SK-N-MC (cell line): ENCODE data around the gene SYNE1.

Experiments
- DNase-seq: peaks from one replicate; pipeline ENCODE4 v3.0.0-alpha.2; 2011; ENCODE audit warnings: low read depth, low spot score
- H3K27ac ChIP-seq: fragments of 200-600 bp; sonication (generic); 2 replicates; pipeline ENCODE4 v1.5.1; 2016; ENCODE audit warnings: mixed run types
- H3K36me3 ChIP-seq: fragments of 200-600 bp; sonication (generic); 2 replicates; pipeline ENCODE4 v1.6.1; 2017; ENCODE audit warnings: antibody characterized with exemption, low read length, mixed read lengths; ENCODE audit not compliant: insufficient read depth
- H3K4me3 ChIP-seq: fragments of 200-600 bp; sonication (generic); 2 replicates; pipeline ENCODE4 v1.5.1; 2016
- H3K9ac ChIP-seq: fragments of 200-600 bp; sonication (generic); 2 replicates; pipeline ENCODE4 v1.8.0; 2017; ENCODE audit warnings: mixed run types, mixed read lengths; ENCODE audit not compliant: insufficient read length
- H3K9me3 ChIP-seq: fragments of 200-600 bp; sonication (generic); 2 replicates; pipeline ENCODE4 v1.6.1; 2017; ENCODE audit warnings: low read depth, mild to moderate bottlenecking, antibody characterized with exemption, low read length, moderate library complexity, mixed read lengths
- EZH2 ChIP-seq: fragments of 200-600 bp; sonication (generic); IDR thresholded peaks from one replicate; pipeline ENCODE4 v1.6.1; 2017; ENCODE audit warnings: antibody characterized with exemption
- FOXP2 ChIP-seq: optimal IDR thresholded peaks from 2 replicates; pipeline ENCODE3; 2011; ENCODE audit warnings: mild to moderate bottlenecking, moderate library complexity; ENCODE audit not compliant: insufficient read depth; ENCODE audit errors: extremely low read length, control extremely low read depth
- POLR2AphosphoS5 ChIP-seq: IDR thresholded peaks from 2 replicates; pipeline ENCODE4 v1.6.1; 2012; ENCODE audit warnings: mild to moderate bottlenecking, low read depth, low read length, borderline replicate concordance

Gene SYNE1

DNA sequence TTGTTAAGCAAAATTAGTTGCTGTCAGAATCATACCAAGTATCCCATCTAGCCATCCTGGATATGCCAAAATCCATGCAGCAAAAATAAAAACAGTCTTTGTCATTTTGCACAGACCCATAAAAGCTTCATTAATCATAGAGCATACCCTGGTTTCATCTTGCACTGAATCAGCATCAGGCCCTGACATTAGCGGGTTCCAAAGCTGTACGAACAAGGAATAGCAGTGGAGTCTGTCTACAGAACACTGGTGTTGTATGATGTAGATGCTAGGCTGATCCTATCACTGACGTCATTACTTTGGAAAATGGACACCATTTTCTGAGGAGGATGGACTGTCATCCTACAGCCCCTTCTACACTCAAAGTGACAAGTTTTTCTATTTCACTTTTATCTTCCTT, 514.1 kb downstream of the SYNE1 start:
- TF ChIP-seq POLR2AphosphoS5 = no peak
- TF ChIP-seq FOXP2 = no peak
- TF ChIP-seq EZH2 = no peak
- no peak overlapping the region for H3K27ac ChIP-seq
- H3K9me3 ChIP-seq = no peaks in the 10 kb centered on the region
- no peaks in the 10 kb centered on the region for H3K36me3 ChIP-seq
- no peak for DNase-seq
- no peak overlapping the region for H3K4me3 ChIP-seq
- H3K9ac ChIP-seq = no peak overlapping the region

DNA sequence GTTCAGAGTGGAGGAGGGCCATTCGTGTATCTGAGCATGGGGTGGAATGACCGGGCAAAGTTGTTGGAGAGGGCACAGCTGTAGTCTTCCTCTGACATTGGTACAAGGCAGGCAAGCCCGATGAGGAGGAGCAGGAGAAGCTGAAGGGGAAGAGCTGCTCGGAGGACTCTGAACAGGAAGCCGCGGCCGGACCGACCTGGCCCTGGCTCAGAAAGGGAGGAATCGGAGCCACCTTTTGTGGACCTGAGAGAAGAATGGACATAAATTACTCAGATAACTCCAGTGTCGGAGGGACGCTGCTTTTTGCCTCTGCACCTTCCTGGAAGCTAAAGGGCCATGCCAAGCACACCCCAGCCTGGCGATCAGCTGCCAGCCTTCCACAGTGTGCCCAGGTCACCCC, 514.7 kb downstream of the SYNE1 start:
- no peak for TF ChIP-seq FOXP2
- no peak for TF ChIP-seq EZH2
- TF ChIP-seq POLR2AphosphoS5 = no peak
- H3K9ac ChIP-seq = no peak overlapping the region
- H3K27ac ChIP-seq = no peak overlapping the region
- H3K4me3 ChIP-seq = no peak overlapping the region
- no peaks in the 10 kb centered on the region for H3K9me3 ChIP-seq
- DNase-seq = no peak
- H3K36me3 ChIP-seq = no peaks in the 10 kb centered on the region

DNA sequence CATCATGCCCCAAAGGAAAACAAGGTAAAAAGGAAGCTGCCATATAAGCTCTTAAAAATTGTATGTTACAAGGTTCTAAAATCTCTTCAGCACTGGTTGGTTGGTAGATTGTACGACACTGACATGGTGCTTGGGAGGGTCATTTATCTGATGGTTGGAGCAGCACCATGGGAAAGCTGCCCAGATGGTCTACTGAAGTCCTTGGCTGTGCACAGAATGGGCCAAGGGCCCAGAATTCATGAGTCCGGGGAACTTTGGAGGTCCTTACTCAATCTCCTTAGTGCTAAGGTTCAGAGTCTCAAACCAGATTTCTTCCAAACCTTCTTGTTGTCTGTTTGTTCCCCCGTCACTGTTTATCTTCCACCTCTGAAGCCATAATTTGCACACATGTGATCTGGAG, 515.3 kb downstream of the SYNE1 start:
- TF ChIP-seq EZH2 = no peak
- TF ChIP-seq FOXP2 = no peak
- TF ChIP-seq POLR2AphosphoS5 = no peak
- no peaks in the 10 kb centered on the region for H3K9me3 ChIP-seq
- H3K27ac ChIP-seq = no peak overlapping the region
- DNase-seq = no peak
- H3K4me3 ChIP-seq = no peak overlapping the region
- H3K36me3 ChIP-seq = no peaks in the 10 kb centered on the region
- H3K9ac ChIP-seq = no peak overlapping the region

DNA sequence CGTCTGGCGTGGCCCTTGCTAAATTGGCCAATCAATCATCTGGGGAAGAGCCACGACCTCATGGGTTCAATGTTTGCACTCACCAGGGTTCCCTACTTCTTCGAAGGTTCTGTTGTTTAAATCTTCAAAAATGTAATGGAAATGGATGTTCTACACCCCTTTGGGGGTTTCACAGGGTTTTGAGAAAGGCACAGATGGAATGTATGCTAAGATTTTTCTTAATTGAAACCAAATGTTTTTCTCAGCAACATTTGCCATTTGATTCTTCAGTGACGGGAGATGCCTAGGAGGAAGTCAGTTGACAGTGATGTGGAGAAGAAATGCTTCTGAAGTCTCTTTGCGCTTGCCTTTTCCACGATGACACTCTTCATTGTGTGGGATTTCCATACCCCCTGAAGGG, 517.3 kb downstream of the SYNE1 start:
- H3K9ac ChIP-seq = no peak overlapping the region
- H3K27ac ChIP-seq = no peak overlapping the region
- TF ChIP-seq EZH2 (no peak), FOXP2 (no peak), POLR2AphosphoS5 (no peak)
- H3K4me3 ChIP-seq = no peak overlapping the region
- DNase-seq = no peak
- H3K9me3 ChIP-seq = no peaks in the 10 kb centered on the region
- H3K36me3 ChIP-seq = no peaks in the 10 kb centered on the region

DNA sequence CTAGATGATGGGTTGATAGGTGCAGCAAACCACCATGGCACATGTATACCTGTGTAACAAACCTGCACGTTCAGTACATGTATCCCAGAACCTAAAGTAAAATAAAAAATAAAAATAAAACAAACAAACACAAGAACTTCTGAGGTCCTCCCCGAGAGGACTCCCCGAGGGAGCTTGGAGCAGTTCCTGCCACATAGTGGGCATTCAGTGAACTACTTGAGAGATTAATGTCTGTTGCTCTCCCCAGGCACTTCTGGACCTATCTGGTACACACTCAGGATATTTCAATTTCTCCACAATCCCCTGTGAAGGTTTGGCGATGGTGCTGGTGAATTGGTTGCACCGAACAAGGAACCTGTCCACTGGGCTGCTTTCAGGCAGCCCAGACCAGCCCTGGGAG, 518.5 kb downstream of the SYNE1 start:
- H3K27ac ChIP-seq = no peak overlapping the region
- no peak overlapping the region for H3K4me3 ChIP-seq
- no peak for DNase-seq
- no peak overlapping the region for H3K9ac ChIP-seq
- TF ChIP-seq POLR2AphosphoS5 = no peak
- TF ChIP-seq FOXP2 = no peak
- no peaks in the 10 kb centered on the region for H3K9me3 ChIP-seq
- H3K36me3 ChIP-seq = no peaks in the 10 kb centered on the region

DNA sequence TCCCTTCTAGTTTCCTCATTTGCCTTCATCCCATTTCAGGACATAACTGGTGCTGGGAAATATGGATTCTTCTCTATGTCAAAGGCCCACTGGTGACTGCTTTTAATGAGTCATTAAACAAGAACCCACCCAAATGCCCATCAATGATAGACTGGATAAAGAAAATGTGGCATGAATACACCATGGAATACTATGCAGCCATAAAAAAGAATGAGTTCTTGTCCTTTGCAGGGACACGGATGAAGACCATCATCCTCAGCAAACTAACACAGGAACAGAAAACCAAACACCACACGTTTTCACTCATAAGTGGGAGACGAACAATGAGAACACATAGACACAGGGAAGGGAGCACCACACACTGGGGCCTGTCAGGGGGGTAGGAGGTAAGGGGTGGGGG, 518.9 kb downstream of the SYNE1 start:
- no peak for DNase-seq
- Histone ChIP-seq H3K27ac (no peak overlapping the region), H3K9ac (no peak overlapping the region), H3K36me3 (no peaks in the 10 kb centered on the region), H3K4me3 (no peak overlapping the region), H3K9me3 (no peaks in the 10 kb centered on the region)
- TF ChIP-seq POLR2AphosphoS5 (no peak), EZH2 (no peak), FOXP2 (no peak)

DNA sequence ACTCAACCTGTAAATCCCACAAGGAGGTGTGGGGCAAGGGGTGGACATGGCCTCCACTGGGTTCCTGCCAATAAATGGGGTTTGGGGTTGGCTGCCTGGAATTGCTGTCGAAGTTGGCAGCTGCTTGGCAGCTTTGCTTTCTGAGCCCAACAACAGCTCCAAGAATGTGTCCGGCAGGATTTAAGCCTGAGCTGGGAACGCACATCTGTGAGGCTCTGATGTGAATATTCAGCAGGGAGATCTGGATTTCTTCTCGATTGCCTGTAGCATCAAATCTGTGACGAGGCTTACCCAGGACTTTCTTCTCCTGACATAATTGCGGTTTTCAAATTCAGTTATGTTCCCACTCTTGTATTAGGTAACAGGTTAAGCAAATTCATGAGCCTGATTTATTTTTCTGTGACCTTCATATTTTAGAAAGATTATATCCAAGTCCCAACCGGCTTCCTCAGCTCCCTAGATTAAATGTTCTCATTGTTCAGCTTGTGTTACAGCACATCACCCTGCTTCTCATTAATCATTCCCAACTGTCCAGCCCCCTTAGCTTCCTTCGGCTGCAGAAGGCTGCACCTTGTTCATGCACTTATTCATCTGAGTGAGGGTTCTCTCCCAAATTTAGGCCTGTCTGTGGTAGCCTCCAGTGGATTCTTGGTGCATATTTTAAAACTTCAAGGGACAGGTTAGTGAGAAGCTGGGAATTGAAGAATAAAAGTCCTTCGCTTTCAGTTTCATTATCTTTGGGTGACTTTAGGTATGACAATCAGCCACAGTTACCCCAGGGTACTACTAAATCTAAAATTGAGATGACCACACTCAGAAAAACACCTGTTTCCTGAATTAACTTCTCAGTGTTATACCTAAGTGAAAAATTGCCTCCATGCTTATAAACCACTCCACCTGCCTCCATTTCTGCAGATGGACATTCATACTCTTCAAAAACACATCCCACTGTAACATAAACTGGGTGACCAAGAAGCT, 519.7 kb downstream of the SYNE1 start:
- DNase-seq = no peak
- no peaks in the 10 kb centered on the region for H3K9me3 ChIP-seq
- TF ChIP-seq FOXP2 (no peak), EZH2 (no peak), POLR2AphosphoS5 (no peak)
- no peak overlapping the region for H3K27ac ChIP-seq
- H3K9ac ChIP-seq = no peak overlapping the region
- no peak overlapping the region for H3K4me3 ChIP-seq
- no peaks in the 10 kb centered on the region for H3K36me3 ChIP-seq

DNA sequence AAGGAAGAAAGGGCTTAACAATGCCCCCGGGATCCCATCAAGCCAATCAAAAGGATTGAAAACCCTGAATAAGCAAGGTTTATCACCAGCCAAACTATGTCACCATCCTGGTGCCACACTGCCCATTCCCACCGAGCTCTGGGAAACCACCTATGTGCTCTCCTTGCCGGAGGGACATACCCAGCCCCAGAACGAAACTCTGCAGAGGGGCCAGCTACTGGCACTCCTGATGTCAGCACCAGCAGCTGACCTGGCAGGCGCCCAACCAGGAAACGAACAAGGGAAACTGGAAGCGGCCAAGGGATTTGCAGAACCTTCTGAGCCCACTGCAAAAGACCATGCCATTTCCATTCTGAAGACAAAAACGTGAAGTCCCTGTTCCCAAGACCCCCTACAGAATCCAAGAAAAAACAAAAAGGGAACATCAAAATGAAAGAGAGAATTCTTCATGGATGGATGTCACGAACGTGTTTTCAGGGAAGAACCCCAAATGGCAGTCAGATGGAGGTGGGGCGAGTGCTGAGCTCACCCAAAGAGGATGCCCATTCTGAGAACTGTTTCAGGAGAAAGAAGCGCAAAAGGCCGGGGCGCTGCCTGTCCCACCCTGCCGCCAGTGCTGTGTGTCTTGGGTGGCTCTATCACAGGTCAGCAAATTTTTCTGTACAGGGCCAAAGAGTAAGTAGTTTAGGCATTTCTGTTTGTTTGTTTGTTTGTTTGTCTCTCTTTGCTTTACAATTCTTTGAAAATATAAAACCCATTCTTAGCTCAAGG, 524.5 kb downstream of the SYNE1 start:
- Histone ChIP-seq H3K9ac (no peak overlapping the region), H3K9me3 (no peaks in the 10 kb centered on the region), H3K4me3 (no peak overlapping the region), H3K27ac (no peak overlapping the region), H3K36me3 (no peaks in the 10 kb centered on the region)
- TF ChIP-seq POLR2AphosphoS5 (no peak), FOXP2 (no peak), EZH2 (no peak)
- DNase-seq = no peak

DNA sequence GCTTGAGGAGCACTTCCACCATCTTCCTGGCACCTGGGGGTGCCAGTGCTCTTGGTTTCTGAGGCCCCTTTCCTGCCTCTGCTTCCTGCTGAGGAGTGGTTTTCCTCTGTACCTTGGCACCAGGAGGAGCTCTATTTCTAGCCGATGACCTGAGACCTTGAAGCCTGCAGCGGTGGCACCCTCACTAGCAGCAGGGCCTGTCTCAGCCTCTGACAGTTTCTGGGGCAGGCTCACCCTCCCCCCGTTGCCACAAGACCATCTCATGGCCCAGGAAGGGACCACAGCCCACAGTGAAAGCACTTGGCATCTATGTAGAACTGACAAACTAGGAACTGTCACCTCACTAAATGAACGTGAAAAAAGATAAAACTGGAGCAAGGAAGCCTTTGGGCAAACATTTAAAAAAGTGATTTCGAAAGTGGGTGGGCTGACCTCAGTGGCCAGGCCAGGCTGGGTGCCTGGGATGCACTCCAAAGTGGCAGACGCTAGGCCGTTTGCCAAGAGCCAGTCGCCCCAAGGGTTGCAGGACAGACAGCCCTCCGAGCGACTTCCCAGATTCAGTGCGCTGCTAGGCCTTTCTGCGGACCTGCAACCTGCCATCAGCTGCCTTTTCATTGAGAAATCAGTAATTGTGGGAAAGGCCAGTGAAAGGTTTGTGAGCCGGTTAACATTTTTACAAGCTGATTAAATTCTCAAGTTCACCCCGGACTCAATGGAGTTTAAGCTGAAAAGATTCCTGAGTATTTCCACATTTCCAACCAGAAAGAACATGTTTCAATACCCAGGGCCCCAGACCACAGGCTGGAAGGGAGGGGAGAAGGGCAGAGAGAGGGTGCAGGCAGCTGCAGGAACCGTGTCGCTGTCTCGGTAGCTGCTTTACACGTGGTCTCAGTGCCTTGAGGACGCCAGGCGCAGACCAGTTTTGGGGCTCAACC, 526.0 kb downstream of the SYNE1 start:
- no peaks in the 10 kb centered on the region for H3K36me3 ChIP-seq
- TF ChIP-seq POLR2AphosphoS5 (no peak), EZH2 (no peak), FOXP2 (no peak)
- no peaks in the 10 kb centered on the region for H3K9me3 ChIP-seq
- no peak for DNase-seq
- no peak overlapping the region for H3K9ac ChIP-seq
- no peak overlapping the region for H3K4me3 ChIP-seq
- no peak overlapping the region for H3K27ac ChIP-seq
